Activated naive CD4-positive, alpha-beta T cell treated with anti-CD3 and anti-CD28 coated beads, Interleukin-2, amount 50 U/mL, for 72 hours (primary cell): Measurements from ENCODE around the gene HS6ST2. TPM values are rescaled to one million over a fixed set of nuclear protein-coding genes. Genes with fewer than 3 reads are reported as not detected.
"Not testable (repeated sequence)": the region's sequence is repeated elsewhere in the genome, so short reads cannot be mapped to it uniquely, and the experiment has no call there.

ENCODE experiments used
- ATAC-seq, 2 donors: fragments of 150-1000 bp; cut with Tn5 transposase; 2 replicates each; pipeline ENCODE4 v1.10.0; 2021; ENCODE audit warnings: mild to moderate bottlenecking in 2 of 2, moderate library complexity in 2 of 2
- DNase-seq, 2 donors: peaks; one replicate each; pipeline ENCODE4 v3.0.0; 2021 to 2022; ENCODE audit warnings: low spot score in 2 of 2
- H3K27ac Mint-ChIP-seq, 2 donors: one replicate each; pipeline ENCODE4 v1.8.0; 2022; ENCODE audit warnings: mild to moderate bottlenecking in 2 of 2, mixed read lengths in 2 of 2
- H3K36me3 Mint-ChIP-seq, 2 donors: one replicate each; pipeline ENCODE4 v1.8.0; 2022; ENCODE audit warnings: mixed read lengths in 2 of 2
- H3K9me3 Mint-ChIP-seq, 2 donors: one replicate each; pipeline ENCODE4 v1.8.0; 2022; ENCODE audit warnings: mixed read lengths in 2 of 2
- total RNA-seq, 2 donors: library from RNA; stranded (reverse); gene quantifications; one replicate each; pipeline ENCODE4 v1.2.3, GENCODE V29; 2022

HS6ST2 gene
- total RNA-seq, 2 donors from 2014 or later: 0.16 to 1.8 TPM

DNA sequence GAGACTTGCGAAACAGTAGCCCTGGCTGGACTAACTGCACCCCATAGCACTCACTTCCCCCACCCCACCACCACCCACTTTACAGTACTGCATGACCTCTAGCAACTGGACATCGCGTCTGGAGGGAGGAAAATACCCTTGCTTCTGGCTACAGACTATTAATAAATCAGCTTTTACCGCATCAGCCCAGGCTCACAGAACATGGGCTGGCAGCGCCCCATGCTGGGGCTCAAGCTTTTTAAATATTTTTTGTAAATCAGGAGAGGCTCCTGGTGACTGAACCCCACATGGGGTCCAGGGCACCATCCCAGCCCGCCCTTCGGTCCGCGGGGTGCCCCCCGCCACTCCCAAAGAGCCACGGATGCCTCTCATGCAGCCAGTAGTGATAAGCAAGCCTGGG is 2.7 kb downstream of the HS6ST2 start:
- Mint-ChIP-seq H3K27ac (no peak overlapping the region), H3K9me3 (no peaks in the 10 kb centered on the region), H3K36me3 (no peaks in the 10 kb centered on the region)
- DNase-seq: no peak
- ATAC-seq: no peak

GRCh38 chrX:132954323-132954722 is 4.1 kb downstream of the HS6ST2 start:
- Mint-ChIP-seq H3K9me3 (no peaks in the 10 kb centered on the region), H3K36me3 (no peaks in the 10 kb centered on the region), H3K27ac (no peak overlapping the region)
- DNase-seq (no peak), ATAC-seq (no peak)

DNA sequence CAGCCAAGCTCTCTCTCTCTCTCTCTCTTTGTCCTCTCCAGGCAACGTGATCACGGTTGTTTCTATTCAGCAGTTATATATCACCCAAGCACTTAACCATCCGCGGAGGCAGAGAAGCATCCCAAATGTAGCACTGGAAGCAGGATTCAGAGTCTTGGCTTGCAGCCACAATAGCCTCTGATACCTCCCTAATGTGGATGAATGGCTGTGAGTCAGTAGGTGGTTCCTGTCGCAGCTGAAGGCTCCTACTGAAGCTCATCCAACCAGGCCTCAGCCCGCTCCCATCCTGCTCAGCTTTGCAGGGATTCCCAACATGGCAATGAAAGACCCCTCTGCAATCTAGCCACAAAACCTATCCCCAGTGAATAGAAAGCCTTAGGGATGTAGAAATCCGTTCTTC is 5.1 kb downstream of the HS6ST2 start:
- Mint-ChIP-seq H3K9me3 (no peaks in the 10 kb centered on the region), H3K36me3 (no peaks in the 10 kb centered on the region), H3K27ac (no peak overlapping the region)
- DNase-seq: no peak
- ATAC-seq: no peak

DNA sequence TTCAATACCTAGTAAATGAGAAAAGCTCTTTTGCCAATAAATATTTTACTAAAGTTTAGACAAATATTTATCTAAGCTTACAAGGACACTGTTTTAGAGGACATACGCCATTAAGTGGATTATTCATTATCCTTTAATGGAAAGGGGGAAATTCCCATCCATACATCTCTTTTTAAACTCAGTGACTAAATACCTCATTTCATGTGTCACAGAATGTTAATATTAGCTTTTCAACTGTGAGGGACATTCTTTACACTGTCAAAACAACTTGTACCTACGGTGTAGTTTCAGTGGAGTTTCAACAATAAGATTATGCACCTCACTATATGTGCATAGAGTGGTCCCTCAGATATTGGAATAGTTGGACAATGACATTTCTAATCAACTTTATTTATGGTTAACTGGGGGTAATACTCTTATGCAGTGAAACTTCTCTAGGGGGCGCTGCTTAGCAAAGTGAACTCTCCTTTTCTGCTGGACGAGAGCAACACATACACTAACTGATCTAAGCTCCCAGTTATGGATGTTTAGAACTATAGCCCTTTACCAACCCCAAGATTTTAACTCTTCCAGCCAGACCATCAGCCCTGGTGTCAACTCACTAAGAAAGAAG is 9.7 kb downstream of the HS6ST2 start:
- no peaks in the 10 kb centered on the region for H3K36me3 Mint-ChIP-seq
- no peaks in the 10 kb centered on the region for H3K9me3 Mint-ChIP-seq
- no peak for ATAC-seq

DNA sequence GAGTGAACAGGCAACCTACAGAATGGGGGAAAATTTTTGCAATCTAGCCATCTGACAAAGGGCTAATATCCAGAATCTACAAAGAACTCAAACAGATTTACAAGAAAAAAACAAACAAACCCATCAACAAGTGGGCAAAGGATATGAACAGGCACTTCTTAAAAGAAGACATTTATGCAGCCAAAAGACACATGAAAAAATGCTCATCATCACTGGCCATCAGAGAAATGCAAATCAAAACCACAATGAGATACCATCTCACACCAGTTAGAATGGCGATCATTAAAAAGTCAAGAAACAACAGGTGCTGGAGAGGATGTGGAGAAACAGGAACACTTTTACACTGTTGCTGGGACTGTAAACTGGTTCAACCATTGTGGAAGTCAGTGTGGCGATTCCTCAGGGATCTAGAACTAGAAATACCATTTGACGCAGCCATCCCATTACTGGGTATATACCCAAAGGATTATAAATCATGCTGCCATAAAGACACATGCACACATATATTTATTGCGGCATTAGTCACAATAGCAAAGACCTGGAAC is 13.3 kb downstream of the HS6ST2 start:
- DNase-seq, H3K36me3 Mint-ChIP-seq, H3K9me3 Mint-ChIP-seq, ATAC-seq, H3K27ac Mint-ChIP-seq: not testable (repeated sequence)

More for the DNA sequence above, 9.7 kb downstream of the HS6ST2 start:
- H3K27ac Mint-ChIP-seq: no peak overlapping the region
- no peak for DNase-seq

DNA sequence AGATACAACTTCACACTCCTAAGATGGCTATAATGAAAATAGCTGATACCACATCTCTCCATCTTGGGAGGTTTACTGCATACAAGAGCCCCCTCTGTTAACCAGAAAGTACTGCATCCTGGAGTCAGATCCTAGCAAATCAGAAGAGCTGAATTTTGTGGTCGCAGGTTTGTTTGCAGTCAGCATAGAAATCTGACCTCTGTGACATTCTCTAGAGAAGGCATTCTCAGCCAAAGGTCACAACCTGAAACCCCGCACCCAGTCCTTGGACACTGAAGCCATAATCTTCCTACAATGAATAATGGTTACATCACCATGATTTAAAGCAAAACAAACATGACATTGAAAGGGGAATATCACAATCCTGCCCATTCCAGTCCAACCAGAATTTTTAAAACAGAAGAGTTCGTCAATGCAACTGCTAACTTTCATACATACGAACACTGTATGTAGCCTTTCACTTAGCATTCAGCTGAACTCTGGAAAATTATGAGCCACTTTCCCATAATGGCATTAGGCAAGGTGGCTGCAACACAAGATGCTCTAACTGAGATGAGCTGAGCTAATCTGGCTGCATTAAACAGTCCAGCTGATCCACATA is 17.6 kb downstream of the HS6ST2 start:
- Mint-ChIP-seq H3K27ac (no peak overlapping the region), H3K9me3 (no peaks in the 10 kb centered on the region), H3K36me3 (no peaks in the 10 kb centered on the region)
- DNase-seq (no peak), ATAC-seq (no peak)

GRCh38 chrX:132933170-132933569 is 25.3 kb downstream of the HS6ST2 start:
- ATAC-seq (no peak), DNase-seq (no peak)
- Mint-ChIP-seq H3K9me3 (no peaks in the 10 kb centered on the region), H3K27ac (no peak overlapping the region), H3K36me3 (no peaks in the 10 kb centered on the region)

- no peak for ATAC-seq
- no peak overlapping the region for H3K27ac Mint-ChIP-seq
- DNase-seq: no peak
- no peaks in the 10 kb centered on the region for H3K9me3 Mint-ChIP-seq
- H3K36me3 Mint-ChIP-seq: no peaks in the 10 kb centered on the region
Observed at GRCh38 chrX:132924426-132924825, 34.0 kb downstream of the HS6ST2 start.

DNA sequence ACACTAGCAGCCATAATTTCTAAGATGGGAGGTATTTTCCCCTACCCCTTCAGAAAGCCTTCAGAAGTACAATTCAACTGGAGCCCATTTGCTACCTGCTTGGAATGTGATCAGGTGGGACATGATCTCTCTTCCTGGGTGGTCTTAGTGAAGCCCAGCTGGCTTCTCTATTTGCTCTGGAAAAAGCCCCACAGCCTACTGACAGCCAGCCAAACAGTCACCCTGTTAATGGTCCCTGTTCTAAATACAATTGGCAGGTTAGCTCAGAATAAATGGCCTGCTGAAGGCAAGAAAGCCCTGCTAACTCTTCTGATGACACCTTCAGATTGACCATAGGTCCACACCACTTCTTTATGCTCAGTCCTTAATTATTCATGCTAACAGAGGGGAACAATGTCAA is 39.9 kb downstream of the HS6ST2 start:
- no peaks in the 10 kb centered on the region for H3K9me3 Mint-ChIP-seq
- DNase-seq (no peak), ATAC-seq (no peak)
- no peak overlapping the region for H3K27ac Mint-ChIP-seq
- H3K36me3 Mint-ChIP-seq: no peaks in the 10 kb centered on the region

GRCh38 chrX:132916349-132916748 is 42.1 kb downstream of the HS6ST2 start:
- H3K27ac Mint-ChIP-seq: no peak overlapping the region
- H3K36me3 Mint-ChIP-seq: no peaks in the 10 kb centered on the region
- DNase-seq (no peak), ATAC-seq (no peak)
- no peaks in the 10 kb centered on the region for H3K9me3 Mint-ChIP-seq

- no peak overlapping the region for H3K27ac Mint-ChIP-seq
- DNase-seq: no peak
Observed at GRCh38 chrX:132909643-132910042, 48.8 kb downstream of the HS6ST2 start.

GRCh38 chrX:132908891-132909290 is 49.5 kb downstream of the HS6ST2 start:
- Mint-ChIP-seq H3K27ac (no peak overlapping the region), H3K36me3 (no peaks in the 10 kb centered on the region), H3K9me3 (no peaks in the 10 kb centered on the region)
- DNase-seq (no peak), ATAC-seq (no peak)

More at GRCh38 chrX:132909643-132910042, 48.8 kb downstream of the HS6ST2 start:
- no peaks in the 10 kb centered on the region for H3K36me3 Mint-ChIP-seq
- no peak for ATAC-seq
- no peaks in the 10 kb centered on the region for H3K9me3 Mint-ChIP-seq

- ATAC-seq: no peak
- Mint-ChIP-seq H3K27ac (no peak overlapping the region), H3K36me3 (no peaks in the 10 kb centered on the region), H3K9me3 (peaks cover 0 to 3% of the 10 kb centered on the region in 2 donors)
- DNase-seq: no peak
Observed at GRCh38 chrX:132900633-132901293, 57.7 kb downstream of the HS6ST2 start.

GRCh38 chrX:132887569-132887968 is 70.9 kb downstream of the HS6ST2 start:
- Mint-ChIP-seq H3K27ac (no peak overlapping the region), H3K9me3 (peaks cover 7 to 9% of the 10 kb centered on the region in 2 donors), H3K36me3 (no peaks in the 10 kb centered on the region)
- DNase-seq: no peak
- no peak for ATAC-seq

DNA sequence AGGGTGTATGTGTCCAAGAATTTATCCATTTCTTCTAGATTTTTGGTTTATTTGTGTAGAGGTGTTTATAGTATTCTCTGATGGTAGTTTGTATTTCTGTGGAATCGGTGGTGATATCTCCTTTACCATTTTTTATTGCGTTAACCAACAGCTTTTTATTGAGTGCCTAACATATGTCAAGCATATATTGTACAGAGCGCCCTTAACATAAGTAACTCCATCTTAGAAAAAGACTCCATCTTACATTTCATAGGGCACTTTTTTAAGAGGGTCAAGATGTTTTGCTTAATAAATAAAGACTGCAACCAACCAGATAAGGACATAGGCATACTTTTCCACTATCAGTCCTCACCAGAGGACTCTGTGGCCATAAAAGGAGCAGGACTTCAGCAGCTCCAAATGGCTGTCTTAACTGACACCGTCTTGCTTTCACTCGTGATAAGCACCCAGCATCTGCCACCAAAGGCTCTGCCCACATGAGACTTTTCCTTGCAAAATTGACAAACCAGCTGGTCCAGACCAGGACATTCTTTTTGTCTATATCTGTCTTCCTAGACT is 75.0 kb downstream of the HS6ST2 start:
- ATAC-seq: no peak
- DNase-seq: no peak
- H3K27ac Mint-ChIP-seq: no peak overlapping the region
- H3K36me3 Mint-ChIP-seq: no peaks in the 10 kb centered on the region
- H3K9me3 Mint-ChIP-seq: peaks cover 0 to 3% of the 10 kb centered on the region in 2 donors

- H3K9me3 Mint-ChIP-seq, ATAC-seq, H3K27ac Mint-ChIP-seq, H3K36me3 Mint-ChIP-seq, DNase-seq: not testable (repeated sequence)
Observed at GRCh38 chrX:132880753-132881152, 77.7 kb downstream of the HS6ST2 start.

GRCh38 chrX:132877954-132878536 is 80.4 kb downstream of the HS6ST2 start:
- ATAC-seq (no peak), DNase-seq (no peak)
- H3K27ac Mint-ChIP-seq: no peak overlapping the region
- H3K9me3 Mint-ChIP-seq: no peaks in the 10 kb centered on the region
- no peaks in the 10 kb centered on the region for H3K36me3 Mint-ChIP-seq
